IPS-15b (cell line): ENCODE results near the gene HSD17B4.
"Not testable (repeated sequence)": the region's sequence is repeated elsewhere in the genome, so short reads cannot be mapped to it uniquely, and the experiment has no call there.

Experiments used
- H3K27me3 ChIP-seq: one replicate; pipeline ENCODE4 v1.6.1; 2013; ENCODE audit warnings: low read length; ENCODE audit not compliant: control insufficient read depth, insufficient read depth
- H3K36me3 ChIP-seq: one replicate; pipeline ENCODE4 v1.6.1; 2013; ENCODE audit warnings: low read length; ENCODE audit not compliant: control insufficient read depth, insufficient read depth
- H3K4me1 ChIP-seq: one replicate; pipeline ENCODE4 v1.6.1; 2013; ENCODE audit warnings: mild to moderate bottlenecking, low read length; ENCODE audit not compliant: control insufficient read depth, insufficient read depth
- H3K4me3 ChIP-seq: one replicate; pipeline ENCODE4 v1.5.1; 2013; ENCODE audit warnings: low read depth, low read length
- H3K9ac ChIP-seq: one replicate; pipeline ENCODE4 v1.6.1; 2013; ENCODE audit warnings: low read depth, mild to moderate bottlenecking, low read length
- H3K9me3 ChIP-seq: one replicate; pipeline ENCODE4 v1.6.1; 2013; ENCODE audit warnings: mild to moderate bottlenecking, low read length; ENCODE audit not compliant: control insufficient read depth, insufficient read depth

Gene HSD17B4

GRCh38 chr5:119452373-119453039, at the start of gene HSD17B4:
HSD17B4 (plus strand) TSS chr5:119452497; CDS start chr5:119452576, 79 bp downstream.
- no peaks in the 10 kb centered on the region for H3K9me3 ChIP-seq
- H3K27me3 ChIP-seq, result no peaks in the 10 kb centered on the region
- H3K9ac ChIP-seq, result peak within 1 kb of the TSS; percentile 70
- peaks cover 13% of the 10 kb centered on the region for H3K4me1 ChIP-seq
- H3K36me3 ChIP-seq, result no peaks in the 10 kb centered on the region
- peak within 1 kb of the TSS; percentile 55 for H3K4me3 ChIP-seq

- H3K9me3 ChIP-seq, result no peaks in the 10 kb centered on the region
- H3K4me3 ChIP-seq, result no peak overlapping the region
- no peaks in the 10 kb centered on the region for H3K27me3 ChIP-seq
- peaks cover 10% of the 10 kb centered on the region for H3K4me1 ChIP-seq
- H3K9ac ChIP-seq, result no peak overlapping the region
- no peaks in the 10 kb centered on the region for H3K36me3 ChIP-seq
These were observed 49.7 kb upstream of the HSD17B4 start for GRCh38 chr5:119402555-119402954.

- Histone ChIP-seq H3K4me1 (peaks cover 10% of the 10 kb centered on the region), H3K4me3 (no peak overlapping the region), H3K27me3 (no peaks in the 10 kb centered on the region), H3K9ac (no peak overlapping the region), H3K9me3 (no peaks in the 10 kb centered on the region), H3K36me3 (no peaks in the 10 kb centered on the region)
These were observed 48.3 kb upstream of the HSD17B4 start for GRCh38 chr5:119404033-119404432.

GRCh38 chr5:119405419-119405818, 46.9 kb upstream of the HSD17B4 start:
- H3K4me1 ChIP-seq, result peaks cover 10% of the 10 kb centered on the region
- H3K9ac ChIP-seq, result no peak overlapping the region
- H3K9me3 ChIP-seq, result no peaks in the 10 kb centered on the region
- no peaks in the 10 kb centered on the region for H3K36me3 ChIP-seq
- H3K4me3 ChIP-seq, result no peak overlapping the region
- H3K27me3 ChIP-seq, result no peaks in the 10 kb centered on the region

GRCh38 chr5:119406551-119407110, 45.7 kb upstream of the HSD17B4 start:
- Histone ChIP-seq H3K9ac (no peak overlapping the region), H3K36me3 (no peaks in the 10 kb centered on the region), H3K9me3 (no peaks in the 10 kb centered on the region), H3K27me3 (no peaks in the 10 kb centered on the region), H3K4me3 (no peak overlapping the region), H3K4me1 (peaks cover 10% of the 10 kb centered on the region)

- Histone ChIP-seq H3K9me3 (no peaks in the 10 kb centered on the region), H3K4me3 (no peak overlapping the region), H3K9ac (no peak overlapping the region), H3K27me3 (no peaks in the 10 kb centered on the region), H3K36me3 (no peaks in the 10 kb centered on the region), H3K4me1 (no peaks in the 10 kb centered on the region)
These were observed 43.0 kb upstream of the HSD17B4 start for GRCh38 chr5:119409235-119409815.

GRCh38 chr5:119410448-119411159, 41.7 kb upstream of the HSD17B4 start:
- H3K9me3 ChIP-seq, result no peaks in the 10 kb centered on the region
- no peak overlapping the region for H3K4me3 ChIP-seq
- H3K4me1 ChIP-seq, result no peaks in the 10 kb centered on the region
- H3K36me3 ChIP-seq, result no peaks in the 10 kb centered on the region
- no peaks in the 10 kb centered on the region for H3K27me3 ChIP-seq
- no peak overlapping the region for H3K9ac ChIP-seq

GRCh38 chr5:119411361-119412278, 40.7 kb upstream of the HSD17B4 start:
- H3K9me3 ChIP-seq, result no peaks in the 10 kb centered on the region
- no peaks in the 10 kb centered on the region for H3K36me3 ChIP-seq
- H3K27me3 ChIP-seq, result no peaks in the 10 kb centered on the region
- peak overlapping the region; percentile 13 for H3K9ac ChIP-seq
- H3K4me3 ChIP-seq, result peak overlapping the region; percentile 69
- no peaks in the 10 kb centered on the region for H3K4me1 ChIP-seq

- Histone ChIP-seq H3K36me3 (no peaks in the 10 kb centered on the region), H3K27me3 (no peaks in the 10 kb centered on the region), H3K9ac (no peak overlapping the region), H3K4me1 (no peaks in the 10 kb centered on the region), H3K9me3 (no peaks in the 10 kb centered on the region), H3K4me3 (no peak overlapping the region)
These were observed 39.7 kb upstream of the HSD17B4 start for GRCh38 chr5:119412279-119413227.

- not testable (repeated sequence) for H3K9ac ChIP-seq, H3K9me3 ChIP-seq, H3K4me1 ChIP-seq, H3K36me3 ChIP-seq, H3K4me3 ChIP-seq, H3K27me3 ChIP-seq
These were observed 38.1 kb upstream of the HSD17B4 start for GRCh38 chr5:119414124-119414734.
